Gastrocnemius medialis (tissue), 4 donors: ENCODE measurements around the gene BDH1.

Experiments used
- CTCF ChIP-seq, 5 experiments: fragments of 450-650 bp in 3 of 5; fragments of 200-600 bp in 2 of 5; sonication (generic) in 2 of 5; IDR thresholded peaks in 4 of 5; conservative IDR thresholded peaks in 1 of 5; 1 replicate in 4 of 5; 2 replicates in 1 of 5; pipeline ENCODE4 v1.5.1; 2016 to 2019; ENCODE audit warnings: antibody characterized with exemption in 5 of 5, mild to moderate bottlenecking in 3 of 5, moderate library complexity in 3 of 5
- POLR2A ChIP-seq, 2 donors: fragments of 450-650 bp; IDR thresholded peaks; one replicate each; pipeline ENCODE4 v1.6.1; 2017; ENCODE audit warnings: antibody characterized with exemption in 2 of 2, mild to moderate bottlenecking in 2 of 2, moderate library complexity in 2 of 2

GRCh38 chr3:197561926-197562325 lies 6.2 kb upstream of the BDH1 start:
- TF ChIP-seq CTCF (IDR thresholded peaks at IDR 0.05 in 4 of 5, conservative IDR thresholded peaks at IDR 0.05 in 1 of 5) (no peak), POLR2A (IDR thresholded peaks at IDR 0.05) (no peak)
